ENCODE results near the gene ERICH2.

Gene ERICH2

GRCh38 chr2:170772295-170772694 is 2.1 kb downstream of the ERICH2 start:
- DNase-seq (ENCODE audit: low read depth in 1 of 2, low spot score in 1 of 2), result no peak
- TF ChIP-seq REST (IDR thresholded peaks at IDR 0.05; ENCODE audit: insufficient replicate concordance, low read depth), result no peak
- TF ChIP-seq POLR2AphosphoS5 (IDR thresholded peaks at IDR 0.05; ENCODE audit: low read depth), result no peak
- TF ChIP-seq SPI1 (IDR thresholded peaks at IDR 0.05; ENCODE audit: borderline replicate concordance, low read depth), result no peak
- TF ChIP-seq, protein P1, sequence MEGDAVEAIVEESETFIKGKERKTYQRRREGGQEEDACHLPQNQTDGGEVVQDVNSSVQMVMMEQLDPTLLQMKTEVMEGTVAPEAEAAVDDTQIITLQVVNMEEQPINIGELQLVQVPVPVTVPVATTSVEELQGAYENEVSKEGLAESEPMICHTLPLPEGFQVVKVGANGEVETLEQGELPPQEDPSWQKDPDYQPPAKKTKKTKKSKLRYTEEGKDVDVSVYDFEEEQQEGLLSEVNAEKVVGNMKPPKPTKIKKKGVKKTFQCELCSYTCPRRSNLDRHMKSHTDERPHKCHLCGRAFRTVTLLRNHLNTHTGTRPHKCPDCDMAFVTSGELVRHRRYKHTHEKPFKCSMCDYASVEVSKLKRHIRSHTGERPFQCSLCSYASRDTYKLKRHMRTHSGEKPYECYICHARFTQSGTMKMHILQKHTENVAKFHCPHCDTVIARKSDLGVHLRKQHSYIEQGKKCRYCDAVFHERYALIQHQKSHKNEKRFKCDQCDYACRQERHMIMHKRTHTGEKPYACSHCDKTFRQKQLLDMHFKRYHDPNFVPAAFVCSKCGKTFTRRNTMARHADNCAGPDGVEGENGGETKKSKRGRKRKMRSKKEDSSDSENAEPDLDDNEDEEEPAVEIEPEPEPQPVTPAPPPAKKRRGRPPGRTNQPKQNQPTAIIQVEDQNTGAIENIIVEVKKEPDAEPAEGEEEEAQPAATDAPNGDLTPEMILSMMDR (IDR thresholded peaks at IDR 0.05; ENCODE audit: insufficient read depth, low read length), result no peak
- TF ChIP-seq GABPA (IDR thresholded peaks at IDR 0.05; ENCODE audit: low read depth), result no peak
- Histone ChIP-seq H3K4me3 (replicated peaks; ENCODE audit: insufficient read depth, low read length) (no peak overlapping the region), H3K27me3 (ENCODE audit: insufficient read depth, poor library complexity, severe bottlenecking) (peaks cover 29% of the 10 kb centered on the region), H3K27ac (replicated peaks) (no peak overlapping the region)

GRCh38 chr2:170774074-170774473 is 3.9 kb downstream of the ERICH2 start:
- no peak overlapping the region for H3K4me3 ChIP-seq (replicated peaks; ENCODE audit: insufficient read depth, low read length)
- no peak for DNase-seq (ENCODE audit: low read depth in 1 of 2, low spot score in 1 of 2)
- no peak overlapping the region for H3K27ac ChIP-seq (replicated peaks)
- TF ChIP-seq REST (IDR thresholded peaks at IDR 0.05; ENCODE audit: insufficient replicate concordance, low read depth) (no peak), POLR2AphosphoS5 (IDR thresholded peaks at IDR 0.05; ENCODE audit: low read depth) (no peak), GABPA (IDR thresholded peaks at IDR 0.05; ENCODE audit: low read depth) (no peak), SPI1 (IDR thresholded peaks at IDR 0.05; ENCODE audit: borderline replicate concordance, low read depth) (no peak)
- TF ChIP-seq, protein P1 (IDR thresholded peaks at IDR 0.05; ENCODE audit: insufficient read depth, low read length), result no peak
- H3K27me3 ChIP-seq (ENCODE audit: insufficient read depth, poor library complexity, severe bottlenecking), result peaks cover 34% of the 10 kb centered on the region

DNA sequence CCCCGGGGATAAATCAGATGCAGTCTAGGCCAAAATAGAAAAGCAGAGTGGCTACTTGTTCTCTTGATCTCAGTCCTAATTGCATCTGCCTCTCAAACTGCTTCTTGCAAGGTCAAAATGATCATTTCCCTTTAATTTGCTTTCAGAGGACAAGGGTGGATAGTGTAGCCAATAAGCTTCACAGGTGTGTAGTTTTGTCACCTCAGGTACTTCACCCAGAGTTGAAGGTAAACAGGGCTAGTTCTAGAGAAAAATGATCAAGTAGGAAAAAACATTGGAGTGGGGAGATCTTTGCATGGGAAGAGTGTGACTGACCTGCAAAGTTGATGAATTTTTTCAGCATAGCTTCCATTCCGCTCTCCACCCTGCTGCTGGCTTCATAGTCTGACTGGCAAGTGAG is 8.7 kb downstream of the ERICH2 start:
- H3K27me3 ChIP-seq (ENCODE audit: insufficient read depth, poor library complexity, severe bottlenecking), result peaks cover 24% of the 10 kb centered on the region
- no peak overlapping the region for H3K27ac ChIP-seq (replicated peaks)
- TF ChIP-seq SPI1 (IDR thresholded peaks at IDR 0.05; ENCODE audit: borderline replicate concordance, low read depth) (no peak), REST (IDR thresholded peaks at IDR 0.05; ENCODE audit: insufficient replicate concordance, low read depth) (no peak), POLR2AphosphoS5 (IDR thresholded peaks at IDR 0.05; ENCODE audit: low read depth) (no peak), GABPA (IDR thresholded peaks at IDR 0.05; ENCODE audit: low read depth) (no peak)
- TF ChIP-seq, protein P1 (IDR thresholded peaks at IDR 0.05; ENCODE audit: insufficient read depth, low read length), result no peak
- no peak for DNase-seq (ENCODE audit: low read depth in 1 of 2, low spot score in 1 of 2)
- no peak overlapping the region for H3K4me3 ChIP-seq (replicated peaks; ENCODE audit: insufficient read depth, low read length)
